CMK (cell line): ENCODE results near the gene KCNH1.

Experiments
- DNase-seq: peaks from one replicate; pipeline ENCODE4 v3.0.0-alpha.2; 2010; ENCODE audit warnings: low read depth

Gene KCNH1

DNA sequence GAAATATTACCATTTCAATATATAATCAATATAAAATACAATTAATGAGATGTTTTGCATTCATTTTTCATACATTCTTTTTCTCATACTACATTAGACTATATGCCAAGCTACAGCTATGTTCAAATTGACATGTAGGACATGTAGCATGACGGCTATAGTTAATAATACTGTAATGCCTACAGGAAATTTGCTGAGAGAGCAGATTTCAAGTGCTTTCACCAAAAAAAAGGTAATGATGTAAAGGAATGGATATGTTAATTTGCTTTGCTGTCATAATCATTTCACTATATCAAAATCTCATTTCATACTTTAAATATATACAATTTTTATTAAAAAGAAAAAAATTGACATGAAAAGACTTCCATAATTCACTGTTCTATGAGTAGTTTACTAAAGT, 215.1 kb downstream of the KCNH1 start:
- DNase-seq, result no peak

DNA sequence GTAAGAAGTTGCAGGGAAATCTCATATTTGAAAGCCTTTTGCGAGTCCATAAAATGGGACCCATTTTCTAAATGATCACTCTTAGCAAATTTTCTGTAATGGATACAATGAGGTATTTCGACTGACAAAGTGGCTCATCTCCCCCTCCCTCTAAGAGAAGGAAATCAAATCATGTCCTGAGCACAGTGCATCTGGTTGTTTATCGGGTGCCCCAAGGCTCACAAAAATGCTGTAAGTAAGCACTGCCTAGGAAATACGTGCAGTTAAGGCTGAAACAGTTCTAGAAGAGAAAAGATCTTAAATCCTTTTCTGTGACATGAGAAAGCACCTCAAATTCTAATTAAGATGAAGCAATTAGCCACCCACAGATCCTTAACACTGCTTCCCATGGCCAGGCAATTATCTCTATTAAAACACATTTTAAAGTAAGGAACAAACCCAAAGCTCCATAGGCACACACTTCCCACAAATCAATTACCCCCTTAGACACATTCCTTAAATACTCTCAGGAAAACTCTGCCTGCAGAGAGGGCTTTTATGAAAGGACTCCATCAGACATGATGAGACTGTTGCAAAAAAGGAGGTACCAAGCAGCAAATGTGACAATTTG, 216.3 kb downstream of the KCNH1 start:
- no peak for DNase-seq

DNA sequence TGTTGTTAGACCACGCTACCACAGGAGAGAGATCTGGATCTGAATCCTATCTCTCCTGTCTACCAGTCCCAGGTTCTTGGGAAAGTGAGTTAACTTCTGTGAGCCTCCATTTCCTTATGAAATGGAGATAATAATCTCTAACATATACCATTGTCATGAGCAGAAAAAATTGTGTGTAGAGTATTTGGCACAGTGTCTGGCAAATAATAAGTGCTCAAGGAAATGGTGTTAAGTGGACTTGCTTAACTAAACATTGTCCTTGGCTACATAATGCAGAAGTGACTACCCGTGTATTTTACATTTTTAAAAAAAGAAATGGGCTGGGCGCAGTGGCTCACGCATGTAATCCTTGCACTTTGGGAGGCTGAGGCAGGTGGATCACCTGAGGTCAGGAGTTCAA, 217.4 kb downstream of the KCNH1 start:
- no peak for DNase-seq

DNA sequence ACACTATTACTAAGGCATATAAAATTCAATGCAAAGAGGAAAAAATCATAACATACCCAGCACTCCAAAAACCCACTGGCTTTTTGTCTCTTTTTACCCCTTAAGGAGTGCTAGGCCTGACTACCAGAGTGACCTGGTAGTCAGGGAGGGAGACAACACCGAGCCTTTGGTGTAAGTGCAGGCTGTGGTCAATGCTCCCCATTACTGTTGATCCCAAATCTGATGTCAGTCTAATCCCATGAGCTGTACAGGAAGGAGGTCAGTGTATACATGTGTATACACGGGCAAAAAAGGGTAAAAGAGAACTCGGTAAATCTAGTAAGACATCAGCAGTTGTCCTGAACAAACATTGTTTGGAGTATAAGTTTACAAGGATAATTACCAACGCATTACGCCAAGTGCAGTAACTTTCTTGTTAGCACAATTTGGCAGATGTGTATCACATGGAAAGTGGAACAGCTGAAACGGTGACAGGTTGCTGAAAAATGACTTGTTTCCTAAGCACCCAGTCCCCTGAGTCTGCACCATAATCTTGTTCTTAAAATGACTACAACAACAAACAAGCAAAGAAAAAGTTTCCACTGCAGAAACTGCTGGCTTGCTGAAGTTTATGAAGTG, 217.9 kb downstream of the KCNH1 start:
- no peak for DNase-seq

DNA sequence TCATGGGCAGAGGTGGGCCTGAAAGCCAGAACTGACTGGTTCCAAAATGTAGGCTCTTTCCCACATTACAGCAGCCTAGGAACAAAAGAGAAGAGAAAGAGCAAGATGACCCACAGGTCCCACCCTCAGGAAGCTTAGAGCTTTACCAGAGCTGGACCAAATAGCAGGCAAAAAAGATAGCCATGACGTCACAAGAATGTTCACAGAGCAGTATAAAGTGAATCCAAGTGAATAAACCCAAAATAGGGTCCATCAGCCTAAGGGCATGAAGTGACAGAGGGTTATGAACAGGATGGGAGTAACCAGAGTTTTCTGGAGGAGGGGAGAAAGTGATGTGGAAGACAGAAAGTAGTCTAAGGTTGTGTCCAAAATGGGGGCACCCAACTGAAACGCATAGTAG, 221.2 kb downstream of the KCNH1 start:
- DNase-seq, result no peak

DNA sequence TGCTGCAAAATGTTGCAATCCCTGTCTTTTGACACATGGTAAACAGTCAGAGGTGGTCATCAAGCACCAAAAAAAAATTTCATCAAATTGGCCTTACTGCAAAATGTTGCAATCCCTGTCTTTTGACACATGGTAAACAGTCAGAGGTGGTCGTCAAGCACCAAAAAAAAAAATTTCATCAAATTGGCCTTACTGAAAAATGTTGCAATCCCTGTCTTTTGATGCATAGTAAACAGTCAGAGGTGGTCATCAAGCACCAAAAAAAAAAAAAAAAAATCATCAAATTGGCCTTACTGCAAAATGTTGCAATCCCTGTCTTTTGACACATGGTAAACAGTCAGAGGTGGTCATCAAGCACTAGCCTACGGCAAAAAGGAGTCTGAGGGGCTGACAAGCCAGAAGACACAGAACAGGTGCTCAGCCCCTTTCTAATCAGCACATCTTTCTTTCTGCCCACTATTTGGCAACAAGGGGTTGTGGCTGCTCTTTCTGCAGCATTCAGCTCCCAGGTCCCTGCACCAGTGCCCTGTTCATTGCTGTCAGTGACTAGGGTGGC, 223.8 kb downstream of the KCNH1 start:
- no peak for DNase-seq

DNA sequence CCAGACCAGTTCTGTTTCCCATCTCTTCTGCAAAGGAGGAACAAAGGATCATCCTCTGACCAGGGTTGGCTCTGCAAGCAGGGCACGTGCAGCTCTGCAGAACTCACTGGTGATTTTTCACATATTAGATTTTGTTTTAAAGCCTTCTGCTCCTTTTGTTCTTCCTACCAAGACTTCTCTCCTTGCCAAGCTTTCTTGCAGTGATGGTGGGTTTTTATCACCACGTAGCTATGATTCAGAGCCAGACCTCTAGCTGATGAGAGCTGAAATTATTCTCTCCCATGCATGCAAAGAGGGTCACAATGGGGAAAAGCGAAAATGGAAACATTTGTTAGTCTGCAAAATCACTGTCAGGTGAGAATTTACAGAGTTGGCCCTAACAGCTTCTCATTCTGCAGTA, 225.2 kb downstream of the KCNH1 start:
- no peak for DNase-seq

DNA sequence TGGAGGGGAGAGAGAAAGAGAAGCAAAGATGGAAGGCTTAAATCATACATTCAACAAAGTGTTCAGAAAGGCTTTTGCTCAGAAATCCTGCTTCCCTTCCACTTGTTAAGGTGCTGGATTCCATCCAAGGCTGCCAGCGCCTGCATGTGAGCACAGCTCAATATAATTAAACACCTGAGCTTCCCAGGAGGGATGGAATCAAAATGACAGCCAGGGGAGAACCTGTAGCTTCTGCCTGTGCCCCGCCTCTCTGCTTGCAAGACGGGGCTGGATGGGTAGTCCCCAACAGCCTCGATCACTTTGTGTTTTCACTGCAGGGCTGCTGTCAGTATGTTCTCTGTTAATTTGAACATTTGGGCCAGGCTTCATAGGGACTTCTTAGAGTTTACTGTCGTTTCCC, 225.7 kb downstream of the KCNH1 start:
- DNase-seq, result no peak

DNA sequence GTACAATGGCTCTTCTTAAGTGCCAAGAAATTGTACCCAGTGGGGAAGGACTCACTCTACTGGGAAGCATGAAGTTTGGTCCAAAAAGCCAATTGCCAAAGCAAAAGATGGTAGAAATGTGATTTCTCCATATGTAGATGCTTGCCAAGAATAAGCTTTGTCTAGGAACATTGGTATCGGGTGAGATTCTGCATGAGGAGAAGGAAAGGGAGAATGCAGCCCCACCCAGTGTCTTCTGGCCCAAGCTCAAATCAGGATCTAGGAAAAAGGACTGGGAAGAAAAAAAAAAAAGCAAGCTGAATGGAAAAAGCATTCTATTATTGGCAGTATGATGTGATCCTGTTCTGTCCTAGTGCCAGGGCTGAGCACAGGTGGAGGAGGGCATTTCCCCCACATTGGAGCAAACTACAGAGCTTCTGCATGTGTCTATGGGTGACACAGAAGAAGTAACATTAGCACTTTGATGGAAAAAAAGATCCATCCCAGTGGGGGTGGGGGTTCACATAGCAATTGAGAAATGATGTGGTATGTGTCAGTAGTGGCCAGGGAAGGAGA, 226.6 kb downstream of the KCNH1 start:
- no peak for DNase-seq

DNA sequence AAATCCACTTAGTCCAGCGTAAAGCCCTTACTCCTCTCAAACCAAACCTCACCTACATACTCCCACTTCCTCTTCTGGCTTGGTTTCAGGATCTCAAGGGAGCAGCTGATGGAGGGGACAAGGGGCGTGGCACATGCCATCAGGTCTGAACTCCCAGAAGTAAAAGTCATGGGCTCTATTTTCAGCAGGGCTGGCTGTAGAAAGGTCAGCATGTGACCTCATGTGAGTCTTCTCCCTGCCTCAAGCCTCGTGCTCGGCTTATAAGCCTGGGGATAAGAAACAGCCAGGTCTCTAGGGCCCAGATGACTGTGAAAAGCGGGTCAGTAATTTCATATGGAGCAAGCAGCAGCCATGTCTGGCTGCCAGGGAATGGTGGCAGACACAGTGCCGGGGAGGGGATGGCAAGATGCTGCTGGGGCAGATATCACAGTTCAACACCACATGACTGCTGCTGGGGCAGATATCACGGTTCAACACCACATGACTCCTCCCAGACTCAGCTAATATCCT, 227.9 kb downstream of the KCNH1 start:
- DNase-seq, result no peak

DNA sequence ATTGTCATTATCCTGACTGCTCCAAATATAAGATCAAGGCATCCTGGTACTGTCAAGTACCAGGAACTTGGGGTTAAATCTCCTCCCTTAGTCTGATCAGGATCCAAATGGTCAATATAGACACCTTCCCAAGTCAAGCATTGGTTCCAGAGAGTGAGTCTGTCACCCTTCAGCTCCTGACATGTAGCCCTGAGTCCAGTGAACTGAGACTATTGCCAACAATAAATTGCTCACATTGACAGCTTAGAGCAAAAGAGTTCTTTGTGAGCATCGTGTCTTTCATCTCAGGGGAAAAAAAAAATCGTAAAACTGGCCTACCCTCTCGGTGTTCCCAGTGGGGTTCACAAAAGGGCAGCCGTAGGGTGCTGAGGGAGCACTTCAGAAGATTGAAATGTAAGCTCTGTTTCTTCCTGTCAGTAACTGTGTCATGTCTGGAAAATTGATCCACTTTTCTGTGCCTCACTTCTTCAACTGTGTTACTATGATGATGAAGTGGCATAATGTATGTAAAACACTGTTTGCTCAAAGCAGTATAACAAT, 228.5 kb downstream of the KCNH1 start:
- DNase-seq, result no peak

DNA sequence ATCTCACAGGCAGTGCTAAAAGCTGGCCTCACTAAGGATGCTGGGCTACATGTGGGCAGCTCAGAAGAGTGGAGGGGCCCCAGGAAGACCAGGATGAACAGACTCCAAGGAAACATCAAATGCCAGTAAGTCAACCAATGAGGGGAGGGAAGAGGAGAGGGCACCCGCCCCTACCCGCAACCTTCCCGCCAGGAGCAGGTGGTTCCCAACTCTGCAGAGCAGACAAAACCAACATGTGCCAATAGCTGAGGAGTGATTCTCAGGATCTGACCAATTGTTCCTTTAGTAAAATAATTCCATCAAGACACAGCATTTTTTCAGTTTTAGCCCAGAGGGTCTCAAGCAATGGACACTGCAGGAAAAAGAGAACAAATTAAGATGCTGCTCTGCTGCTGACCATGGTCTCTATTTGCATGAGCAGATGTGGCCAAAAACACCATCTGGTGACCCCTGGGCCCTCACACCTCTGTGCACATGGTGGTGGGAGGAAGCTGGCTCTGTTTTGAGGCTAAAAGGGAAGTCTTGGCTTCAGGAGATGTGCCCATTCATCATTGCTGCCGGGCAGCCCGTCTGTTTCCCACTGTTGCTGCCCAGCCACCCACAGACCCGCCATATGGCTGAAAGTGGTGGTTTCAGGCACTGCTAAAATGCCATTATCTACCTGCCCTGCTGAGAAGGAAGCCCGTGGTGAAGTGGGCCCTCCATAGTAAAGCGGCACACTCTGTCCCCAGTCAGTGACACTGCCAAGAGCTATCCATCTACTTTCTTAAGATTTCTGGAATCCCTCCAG, 231.8 kb downstream of the KCNH1 start:
- DNase-seq, result no peak

DNA sequence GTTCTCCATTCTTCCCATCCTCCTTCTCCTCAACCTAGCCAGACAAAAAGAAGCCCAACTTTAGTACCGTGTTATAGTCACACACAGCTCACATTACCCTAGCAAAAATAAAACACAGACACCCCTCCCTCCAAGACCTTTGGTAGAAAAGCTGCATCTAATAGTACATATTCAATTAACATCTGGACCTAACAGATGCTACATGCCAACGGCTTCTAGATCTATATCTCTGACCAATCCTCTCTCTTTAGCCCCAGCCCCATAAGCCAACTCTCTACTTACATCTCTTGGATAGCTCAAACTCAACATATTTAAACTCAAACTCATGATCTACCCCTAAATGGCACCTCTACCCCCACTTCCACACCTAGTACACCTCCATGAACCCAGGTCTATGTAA, 233.1 kb downstream of the KCNH1 start:
- DNase-seq, result no peak

DNA sequence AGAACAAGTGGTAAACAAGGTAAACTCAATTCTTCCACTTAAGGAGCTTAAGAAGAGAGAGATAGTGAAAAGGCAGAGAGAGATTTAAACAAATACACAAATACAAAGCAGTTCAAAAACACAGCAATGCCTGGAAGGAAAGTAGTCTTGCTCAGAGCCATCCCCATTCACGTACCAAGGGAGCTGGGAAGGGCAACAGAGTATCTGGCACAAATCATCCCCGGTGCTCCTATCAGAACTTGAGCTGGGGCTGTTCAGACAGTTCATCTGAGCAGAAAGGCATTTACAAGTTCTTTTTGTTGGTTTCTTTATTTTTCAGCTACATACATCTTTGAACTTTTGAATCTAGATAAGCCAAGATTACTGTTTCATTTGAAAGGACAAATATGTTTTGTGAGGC, 233.9 kb downstream of the KCNH1 start:
- no peak for DNase-seq

DNA sequence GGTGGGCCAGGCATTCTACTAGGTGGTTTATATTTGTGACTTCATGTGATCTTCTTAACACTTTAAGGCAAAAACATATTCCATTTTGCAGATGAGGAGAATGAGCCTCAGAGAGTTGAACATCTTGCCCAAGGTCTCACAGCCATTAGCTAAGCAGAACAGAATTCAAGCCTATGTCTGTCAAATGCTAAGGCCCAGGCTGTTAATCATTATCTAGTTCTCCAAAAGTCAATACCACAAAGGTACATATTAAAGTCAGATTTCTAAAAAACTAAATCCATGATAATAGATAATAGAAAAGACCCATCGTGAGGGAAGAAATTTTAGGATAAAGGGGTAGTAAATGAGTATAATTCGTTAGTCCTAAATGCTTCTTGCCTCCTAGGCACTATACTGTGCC, 234.3 kb downstream of the KCNH1 start:
- no peak for DNase-seq

DNA sequence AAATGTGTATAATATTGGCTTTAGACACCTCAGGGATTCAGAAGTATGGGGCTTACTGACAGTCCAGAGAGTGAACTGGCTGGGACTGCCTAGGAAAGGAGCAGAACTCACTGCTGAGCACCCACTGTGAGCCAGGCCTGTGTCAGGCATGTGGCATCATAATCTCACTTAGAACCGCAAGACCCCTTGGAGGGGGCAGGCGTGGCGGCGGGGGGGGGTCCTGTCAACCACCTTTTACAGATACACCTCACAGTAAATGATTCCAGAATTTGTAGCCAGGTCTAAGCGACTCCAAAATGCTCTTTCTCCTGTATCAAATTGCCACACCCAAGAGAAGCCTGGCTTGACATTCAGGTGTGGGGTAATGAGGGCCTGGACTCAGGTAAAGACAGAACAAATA, 235.5 kb downstream of the KCNH1 start:
- DNase-seq, result no peak

DNA sequence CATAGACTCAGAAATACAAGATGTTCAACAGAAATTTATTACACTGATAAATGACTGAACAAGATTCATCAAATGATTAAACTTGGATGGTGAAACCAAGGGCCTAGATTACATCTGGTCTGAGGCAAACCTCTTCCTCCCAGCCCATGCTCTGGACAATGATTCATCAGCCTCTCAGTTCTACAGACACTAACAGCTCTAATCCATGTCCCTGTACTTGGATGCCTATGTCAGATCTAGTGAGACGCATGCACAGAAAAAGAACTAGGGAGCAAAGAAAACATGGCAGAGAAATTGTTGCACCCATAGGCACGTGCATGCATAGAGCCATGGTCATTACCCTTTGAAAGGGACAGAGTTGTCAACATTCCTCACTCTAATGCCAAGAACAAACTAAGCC, 250.1 kb downstream of the KCNH1 start:
- no peak for DNase-seq

DNA sequence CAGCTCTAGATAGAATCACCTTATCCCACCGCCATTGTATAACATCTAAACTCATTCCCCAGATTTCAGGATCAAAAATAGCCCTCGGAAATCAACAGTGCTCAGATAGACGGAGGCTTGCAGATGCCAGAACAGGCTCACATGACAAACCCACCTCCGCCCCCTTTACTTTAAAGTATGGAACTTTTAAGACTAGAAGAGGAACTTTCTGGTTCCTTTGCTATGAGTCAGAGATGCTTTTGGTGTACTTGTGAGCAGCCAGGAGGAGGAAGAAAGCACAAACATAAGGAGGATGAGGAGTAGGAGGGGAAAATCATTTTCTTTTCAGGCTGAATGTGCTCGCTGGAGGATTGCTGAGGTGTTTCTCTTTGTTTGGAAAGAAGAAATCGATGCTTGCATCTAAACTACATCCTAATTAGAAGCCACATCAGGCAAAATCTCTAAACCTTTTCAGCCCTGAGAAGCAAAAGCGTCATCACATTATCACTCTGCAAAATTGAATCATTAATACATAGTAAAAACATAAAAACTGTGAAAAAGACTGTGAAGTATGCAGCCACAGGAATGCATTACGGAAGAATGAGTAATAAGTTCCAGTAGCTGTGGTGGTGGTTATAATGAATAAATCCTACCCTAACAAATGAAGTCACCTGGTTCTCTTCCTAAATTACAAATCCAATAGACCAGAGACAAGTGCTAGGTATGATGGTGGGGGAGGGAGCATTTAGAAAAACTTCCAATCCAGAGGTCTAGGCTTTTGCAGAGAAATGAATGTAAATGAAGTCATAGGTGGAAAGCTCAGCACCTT, 251.3 kb downstream of the KCNH1 start:
- DNase-seq, result no peak

DNA sequence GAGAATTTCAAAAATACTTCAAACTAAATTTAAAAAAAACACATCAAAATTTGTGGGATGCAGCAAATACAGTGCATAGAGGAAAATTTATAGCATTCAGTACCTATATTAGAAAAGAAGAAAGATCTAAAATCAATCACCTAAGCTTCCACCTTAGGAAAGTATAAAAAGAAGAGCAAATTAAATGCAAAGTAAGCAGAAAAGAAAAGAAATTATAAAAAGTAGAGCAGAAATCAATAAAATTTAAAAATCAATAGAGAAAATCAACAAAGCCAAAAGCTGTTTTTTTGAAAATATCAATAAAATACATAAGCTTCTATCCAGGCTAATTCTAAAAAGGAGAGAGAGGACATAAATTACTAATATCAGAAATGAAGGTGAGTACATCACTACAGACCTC, 255.4 kb downstream of the KCNH1 start:
- DNase-seq, result no peak

DNA sequence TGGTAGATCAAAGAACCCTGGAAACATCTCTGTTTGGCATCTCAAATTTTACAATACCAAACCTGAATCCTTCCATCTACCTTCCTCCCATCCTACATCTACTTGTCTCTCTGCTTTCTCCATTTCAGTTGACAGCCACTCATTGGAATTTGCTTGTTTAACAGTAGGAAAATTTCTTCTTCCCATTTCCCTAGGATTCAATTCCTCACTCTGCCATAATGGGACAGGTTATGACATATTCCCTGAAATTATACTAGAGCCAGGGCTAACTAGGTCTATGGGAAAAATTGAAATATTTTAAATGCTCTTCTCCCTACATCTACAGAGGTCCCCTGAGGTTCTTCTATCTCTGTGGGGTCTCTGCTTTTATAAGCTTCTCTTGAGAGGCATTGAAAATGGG, 257.7 kb downstream of the KCNH1 start:
- no peak for DNase-seq

DNA sequence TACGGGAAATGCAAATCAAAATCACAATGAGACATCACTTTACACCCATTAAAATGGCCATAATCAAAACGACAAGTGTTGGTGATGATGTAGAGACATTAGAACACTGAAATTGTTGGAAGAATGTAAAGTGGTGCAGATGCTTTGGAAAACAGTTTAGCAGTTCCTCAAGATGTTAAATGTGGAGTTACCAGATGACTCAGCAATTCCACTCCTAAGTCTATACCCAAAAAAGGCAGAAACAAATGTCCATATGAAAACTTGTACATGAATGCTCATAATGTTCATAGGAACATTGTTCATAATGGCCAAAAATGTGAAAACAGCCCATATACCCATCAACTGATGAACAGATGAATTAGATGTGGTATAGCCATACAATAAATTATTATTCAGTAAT, 267.4 kb downstream of the KCNH1 start:
- no peak for DNase-seq

DNA sequence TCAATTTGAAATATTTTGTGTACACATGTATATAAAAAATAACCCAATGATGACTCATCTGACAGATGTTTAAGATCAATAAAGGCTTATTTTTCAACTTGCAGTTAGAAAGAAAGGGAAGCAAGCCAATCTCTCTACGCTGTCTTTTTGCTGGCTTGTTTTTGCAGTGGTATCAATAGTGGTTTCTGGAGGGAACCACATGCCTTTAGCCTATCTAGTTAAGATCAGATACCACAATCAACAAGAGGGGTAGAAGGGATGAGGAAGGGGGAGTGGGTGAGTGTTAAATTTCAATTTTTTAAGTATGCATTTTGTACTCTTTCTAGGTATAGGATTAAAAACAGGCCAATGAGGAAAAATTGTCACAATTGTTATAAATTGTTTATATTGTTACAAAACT, 276.2 kb downstream of the KCNH1 start:
- peak; percentile 48 for DNase-seq
